ENCODE results near the gene OR2B2. TPM values are rescaled to one million over a fixed set of nuclear protein-coding genes. Genes with fewer than 3 reads are reported as not detected.

The OR2B2 gene
- total RNA-seq, 1 experiment from 2014 or later: not detected

- peak; percentile 78; the same call in 1 of the 2 replicates for TF ChIP-seq ZNF532 (CRISPR knock-in tag; IDR thresholded peaks at IDR 0.05; ENCODE audit: borderline replicate concordance)
- TF ChIP-seq GABPB1 (CRISPR knock-in tag; IDR thresholded peaks at IDR 0.05): no peak
- no peak for TF ChIP-seq ELF4 (CRISPR knock-in tag; IDR thresholded peaks at IDR 0.05; ENCODE audit: low read depth)
- TF ChIP-seq MLX (CRISPR knock-in tag; IDR thresholded peaks at IDR 0.05): no peak
- TF ChIP-seq TEAD1 (CRISPR knock-in tag; IDR thresholded peaks at IDR 0.05): 0 out of 2 replicates have a peak, but pooled peaks have one; percentile 22
- peak; percentile 14; the same call in 1 of the 2 replicates for TF ChIP-seq MAX (CRISPR knock-in tag; IDR thresholded peaks at IDR 0.05)
- no peak for TF ChIP-seq EMX1 (CRISPR knock-in tag; IDR thresholded peaks at IDR 0.05)
- TF ChIP-seq CDX4 (CRISPR knock-in tag; IDR thresholded peaks at IDR 0.05; ENCODE audit: borderline replicate concordance): no peak
- no peak for TF ChIP-seq PREB (CRISPR knock-in tag; IDR thresholded peaks at IDR 0.05; ENCODE audit: borderline replicate concordance)
- no peak for TF ChIP-seq CTCF (IDR thresholded peaks at IDR 0.05)
- TF ChIP-seq ZNF281 (CRISPR knock-in tag; IDR thresholded peaks at IDR 0.05): no peak
- TF ChIP-seq FOXJ3 (CRISPR knock-in tag; IDR thresholded peaks at IDR 0.05; ENCODE audit: borderline replicate concordance): no peak
- TF ChIP-seq ARID4B (CRISPR knock-in tag; IDR thresholded peaks at IDR 0.05; ENCODE audit: borderline replicate concordance): peak; percentile 76; the same call in 1 of the 2 replicates
- no peak for TF ChIP-seq USF2 (CRISPR knock-in tag; IDR thresholded peaks at IDR 0.05)
- peak; percentile 28; the same call in 1 of the 2 replicates for TF ChIP-seq NR2C2 (CRISPR knock-in tag; IDR thresholded peaks at IDR 0.05)
Measured at GRCh38 chr6:27867051-27867944, 44.9 kb downstream of the OR2B2 start (continued).

All from WTC11 (cell line).